GM19395 (cell line): ENCODE results near the gene TMEM245.
"Not testable (repeated sequence)": the region's sequence is repeated elsewhere in the genome, so short reads cannot be mapped to it uniquely, and the experiment has no call there.

Source experiments
- ATAC-seq: cut with Tn5 transposase; IDR thresholded peaks from one replicate; pipeline ENCODE4 v1.9.1; 2021; ENCODE audit warnings: mild to moderate bottlenecking, moderate library complexity; ENCODE audit not compliant: unreplicated experiment

The TMEM245 gene

GRCh38 chr9:109072133-109072692, 47.5 kb downstream of the TMEM245 start:
- no peak for ATAC-seq

- ATAC-seq, result no peak
These were observed 51.0 kb downstream of the TMEM245 start for GRCh38 chr9:109068764-109069163.

GRCh38 chr9:109064963-109065702, 54.6 kb downstream of the TMEM245 start:
- ATAC-seq, result no peak

DNA sequence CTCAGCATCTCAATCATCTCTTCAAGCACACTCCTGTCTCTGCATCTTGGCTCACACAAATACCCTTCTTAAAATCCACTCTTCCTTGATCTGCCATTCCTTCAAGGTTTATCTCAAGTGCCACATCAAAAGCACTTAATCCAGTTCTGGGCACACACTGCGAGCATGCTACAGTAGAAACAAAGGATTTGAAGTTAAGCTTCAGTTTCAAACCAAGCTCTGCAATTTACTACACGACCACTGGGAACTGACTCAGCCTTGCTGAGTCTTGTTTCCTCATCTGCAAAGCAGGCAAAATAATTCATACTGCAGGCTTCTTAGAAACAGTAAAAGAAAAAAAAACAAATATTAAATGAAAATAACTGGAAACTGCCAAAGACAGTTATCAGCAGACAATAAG, 56.0 kb downstream of the TMEM245 start:
- no peak for ATAC-seq

GRCh38 chr9:109062543-109062942, 57.2 kb downstream of the TMEM245 start:
- ATAC-seq, result no peak

DNA sequence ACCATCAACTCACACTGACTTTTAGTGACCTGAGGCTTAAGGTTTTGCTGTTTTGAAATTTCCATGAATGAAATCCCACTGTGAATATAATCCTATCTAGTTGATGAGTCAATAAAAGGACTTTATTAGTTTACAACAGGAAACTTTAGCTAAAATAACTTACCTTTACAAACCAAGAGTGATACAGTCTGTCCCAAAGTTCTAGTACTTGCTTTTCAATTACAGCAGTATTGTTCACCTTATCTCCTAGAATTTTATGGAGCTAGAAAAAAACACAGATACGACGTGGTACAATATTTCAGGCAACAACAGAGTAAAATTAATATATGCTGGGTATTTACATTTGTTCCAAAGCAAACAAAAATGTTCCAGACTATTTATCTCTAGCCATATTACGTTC, 59.6 kb downstream of the TMEM245 start:
- ATAC-seq, result no peak

GRCh38 chr9:109053121-109053520, 66.6 kb downstream of the TMEM245 start:
- not testable (repeated sequence) for ATAC-seq

GRCh38 chr9:109052416-109052815, 67.3 kb downstream of the TMEM245 start:
- no peak for ATAC-seq

GRCh38 chr9:109051733-109052132, 68.0 kb downstream of the TMEM245 start:
- no peak for ATAC-seq

DNA sequence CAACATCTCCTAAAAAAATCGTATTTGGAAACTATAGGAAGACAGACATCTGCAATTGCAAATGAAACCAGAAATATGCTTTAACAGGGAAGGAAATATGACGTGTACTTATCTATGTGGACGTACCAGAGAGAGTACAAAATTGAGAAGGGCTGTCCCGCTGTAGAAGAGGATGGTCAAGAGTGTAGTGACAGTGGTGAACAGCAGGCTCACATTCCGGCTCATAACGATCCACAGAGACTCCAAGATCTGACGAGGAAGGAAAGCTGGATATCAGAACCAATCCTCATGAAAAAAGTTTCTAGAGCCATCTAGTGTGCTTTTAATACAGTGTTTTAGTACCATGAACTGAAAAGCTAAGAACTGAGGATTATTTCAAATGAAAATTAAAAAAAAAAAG, 69.3 kb downstream of the TMEM245 start:
- no peak for ATAC-seq

GRCh38 chr9:109048822-109049221, 70.9 kb downstream of the TMEM245 start:
- no peak for ATAC-seq

DNA sequence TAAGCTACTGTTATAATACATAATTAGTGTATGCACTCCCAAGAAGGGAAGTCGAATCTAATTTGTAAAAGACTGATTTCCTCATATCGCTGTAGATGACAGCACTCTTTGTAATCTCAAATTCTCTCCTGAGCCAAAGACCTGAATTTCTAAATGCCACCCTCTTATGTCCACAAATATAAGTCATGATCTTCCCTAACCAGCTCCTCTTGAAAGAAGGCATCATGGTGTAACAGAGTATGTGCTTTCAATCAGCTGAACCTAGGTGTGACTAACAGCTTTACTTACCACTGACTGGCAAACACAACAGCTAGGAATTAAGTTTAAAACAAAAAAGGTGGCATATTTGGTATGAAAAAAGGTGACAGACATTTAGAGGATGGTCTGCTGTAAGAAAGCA, 72.5 kb downstream of the TMEM245 start:
- no peak for ATAC-seq

- no peak for ATAC-seq
These were observed 73.4 kb downstream of the TMEM245 start for GRCh38 chr9:109046346-109046745.

- ATAC-seq, result no peak
These were observed 76.2 kb downstream of the TMEM245 start for GRCh38 chr9:109043578-109043977.

GRCh38 chr9:109040571-109040970, 79.2 kb downstream of the TMEM245 start:
- no peak for ATAC-seq

DNA sequence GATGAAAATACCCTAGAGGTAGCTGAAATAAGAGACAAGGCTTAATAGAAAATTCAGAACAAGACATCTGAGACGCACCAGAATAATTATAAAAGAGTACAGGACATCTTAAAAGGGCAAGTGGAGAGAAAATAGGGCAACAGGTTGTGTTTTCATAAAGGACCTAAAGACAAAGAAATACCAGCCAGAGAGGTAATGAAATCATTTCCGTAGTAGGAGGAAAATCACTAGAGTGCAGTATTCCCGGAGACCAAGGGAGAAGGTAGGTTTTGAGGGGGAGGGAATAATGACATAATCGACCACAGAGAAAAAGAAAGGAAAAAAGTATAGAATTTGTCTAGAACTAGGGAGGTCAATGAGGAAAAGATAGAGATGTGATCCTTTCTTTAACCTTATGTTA, 80.2 kb downstream of the TMEM245 start:
- ATAC-seq, result no peak

DNA sequence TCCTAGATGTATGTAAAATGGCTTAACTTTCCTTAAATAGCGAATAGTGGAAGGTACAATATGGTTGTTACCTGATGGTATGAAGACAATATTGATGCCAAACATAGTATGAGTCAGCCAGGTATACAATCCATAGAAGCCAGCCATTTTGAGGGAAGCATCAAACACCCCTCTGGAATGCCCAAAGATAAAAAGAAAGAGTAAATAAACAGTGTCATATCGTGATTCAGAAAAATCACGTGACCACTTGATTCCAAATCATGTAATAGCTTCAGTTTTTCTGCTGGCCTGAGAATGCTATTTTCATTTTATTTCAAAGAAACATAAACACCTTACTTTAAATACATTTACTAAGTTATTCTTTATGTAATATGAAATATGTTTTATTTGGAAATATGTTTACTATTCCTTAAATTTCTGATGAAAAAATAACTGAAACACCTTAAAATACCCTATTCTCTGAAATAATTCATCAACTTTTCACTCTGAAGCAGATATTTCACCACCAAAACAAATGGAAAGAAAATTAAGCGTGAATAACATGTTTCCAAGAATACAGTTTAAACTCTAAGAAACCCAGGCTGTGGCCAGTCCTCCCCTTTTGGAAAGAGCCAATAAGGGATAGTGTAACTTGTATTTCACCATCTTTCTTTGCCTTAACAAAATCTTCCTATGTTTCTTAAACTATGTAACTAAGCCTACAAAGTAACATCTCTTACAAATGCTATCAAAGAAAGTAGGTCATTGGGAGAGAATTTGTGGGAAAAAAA, 81.6 kb downstream of the TMEM245 start:
- ATAC-seq, result no peak

DNA sequence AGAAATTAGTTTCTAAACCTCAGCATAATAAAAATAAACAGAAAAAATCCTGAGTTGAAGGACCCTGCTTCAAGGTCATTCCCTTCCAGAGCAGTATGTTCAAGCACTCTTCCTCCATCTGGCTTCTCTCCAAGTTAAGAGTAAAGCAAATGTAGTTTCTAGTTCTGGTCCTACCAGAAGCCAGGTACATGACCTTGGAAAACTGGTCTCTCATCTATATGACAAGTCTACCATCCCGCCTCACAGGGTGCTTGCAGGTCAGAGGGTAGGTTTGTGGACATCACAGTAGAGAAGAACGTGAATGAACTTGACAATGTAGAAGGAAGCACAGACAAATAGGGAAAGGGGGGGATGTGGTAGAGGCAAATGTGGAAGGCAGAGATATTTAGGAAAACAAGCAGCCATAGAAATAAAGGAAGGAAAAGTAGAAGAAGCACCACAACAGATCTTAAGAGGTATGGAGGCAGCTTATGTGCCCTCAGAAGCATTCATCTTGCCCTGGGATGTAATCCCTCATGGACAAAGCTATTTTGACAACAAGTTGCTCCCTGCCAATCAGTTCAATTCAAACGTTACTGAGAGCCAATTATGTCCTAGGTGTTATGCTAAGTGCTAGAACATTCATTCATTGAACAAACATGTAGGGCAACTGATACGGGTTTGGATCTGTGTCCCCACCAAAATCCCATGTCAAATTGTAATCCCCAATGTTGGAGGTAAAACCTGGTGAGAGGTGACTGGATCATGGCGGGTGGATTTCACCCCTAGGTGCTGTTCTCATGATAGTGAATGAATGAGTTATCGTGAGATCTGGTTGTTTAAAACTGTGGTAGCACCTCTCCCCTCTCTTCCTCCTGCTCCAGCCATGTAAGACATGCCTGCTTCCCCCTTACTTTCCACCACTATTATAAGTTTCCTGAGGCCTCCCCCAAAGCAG, 82.7 kb downstream of the TMEM245 start:
- ATAC-seq, result no peak

DNA sequence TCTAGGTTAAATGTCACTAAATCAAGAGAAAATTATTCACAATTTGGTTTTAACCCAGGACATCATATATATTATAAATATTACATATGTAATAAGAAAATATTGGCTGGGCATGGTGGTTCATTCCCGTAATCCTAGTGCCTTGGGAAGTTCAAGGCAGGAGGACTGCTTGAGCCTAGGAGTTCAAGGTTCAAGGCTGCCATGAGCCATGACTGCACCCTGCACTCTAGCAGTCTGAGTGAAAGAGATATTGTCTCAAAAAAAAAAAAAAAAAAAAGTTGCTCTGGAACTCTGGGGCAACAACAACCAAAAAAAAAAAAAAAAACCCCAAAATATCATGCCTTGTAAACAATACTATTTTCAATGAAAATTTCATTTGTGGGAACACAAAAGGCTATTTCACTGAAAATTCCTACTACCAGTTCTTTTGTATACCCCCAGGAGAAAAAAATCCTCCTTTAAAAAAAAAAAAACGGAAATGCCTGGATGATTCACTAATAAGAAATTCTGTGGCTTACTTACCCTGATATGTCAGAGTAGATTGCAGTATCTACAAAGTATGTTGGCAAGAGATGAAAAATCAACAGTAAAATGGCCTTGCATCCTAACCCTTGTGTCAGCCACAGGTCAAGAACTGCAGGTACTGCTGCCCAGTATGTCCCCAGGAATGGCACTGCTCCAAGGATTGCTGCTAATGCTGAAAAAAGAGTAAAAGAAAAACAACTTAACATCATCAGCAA, 83.9 kb downstream of the TMEM245 start:
- ATAC-seq, result no peak

- no peak for ATAC-seq
These were observed 85.6 kb downstream of the TMEM245 start for GRCh38 chr9:109033941-109034700.
